A549 (cell line): Measurements from ENCODE around the gene RAD51B. TPM values are rescaled to one million over a fixed set of nuclear protein-coding genes. Genes with fewer than 3 reads are reported as not detected.

Experiments
- ATAC-seq, 2 experiments: fragments of 200-7000 bp in 1 of 2; fragments of >200 bp in 1 of 2; cut with Nextera tagmentation in 1 of 2; cut with Tn5 transposase in 1 of 2; 3 replicates each; pipeline versions ENCODE4 v1.8.0 to v1.9.1; 2018 to 2020; ENCODE audit warnings: mild to moderate bottlenecking in 1 of 2, moderate library complexity in 1 of 2
- CTCF ChIA-PET: fragments of 300-600 bp; sonication (Branson Sonifier 250); formaldehyde crosslinking; extraction: SDS; loops from one replicate; lab custom pipeline; 2021; ENCODE audit warnings: antibody characterized with exemption, inconsistent platforms; lab: Yijun Ruan, JAX
- POLR2A ChIA-PET: fragments of 350-600 bp; formaldehyde crosslinking; extraction: SDS; loops from one replicate; lab custom pipeline; 2021; ENCODE audit warnings: antibody characterized with exemption, inconsistent platforms; lab: Yijun Ruan, JAX
- DNase-seq, 2 experiments: peaks; one replicate each; pipeline versions ENCODE4 v3.0.0 to v3.0.0-alpha.2; 2011 to 2016; ENCODE audit warnings: low read depth in 1 of 2, low spot score in 1 of 2
- FAIRE-seq: peaks from 2 replicates; lab custom pipeline; 2011; peaks lifted over from hg19 to GRCh38; lab: Jason Lieb, UNC
- H3K27ac ChIP-seq, 2 experiments: fragments of >200 bp; sonication (Bioruptor Twin); formaldehyde crosslinking; 3 replicates each; pipeline ENCODE4 v1.5.1; 2016 to 2017
- H3K4me1 ChIP-seq: fragments of >200 bp; sonication (Bioruptor Twin); formaldehyde crosslinking; 3 replicates; pipeline ENCODE4 v1.6.1; 2016
- H3K4me2 ChIP-seq: fragments of >200 bp; sonication (Bioruptor Twin); formaldehyde crosslinking; 3 replicates; pipeline ENCODE4 v1.6.1; 2016
- H3K4me3 ChIP-seq: fragments of >200 bp; sonication (Bioruptor Twin); formaldehyde crosslinking; 3 replicates; pipeline ENCODE4 v1.5.1; 2016
- H3K9me3 ChIP-seq: fragments of >200 bp; sonication (Bioruptor Twin); formaldehyde crosslinking; 3 replicates; pipeline ENCODE4 v1.6.1; 2016
- ATOH8 ChIP-seq: fragments of 250-450 bp; sonication (Bioruptor Pico); IDR thresholded peaks from 2 replicates; pipeline ENCODE4 v1.5.0; 2020; ENCODE audit warnings: low read depth, mild to moderate bottlenecking, moderate library complexity
- BCL3 ChIP-seq: fragments of >200 bp; sonication (Bioruptor Twin); formaldehyde crosslinking; IDR thresholded peaks from 3 replicates; pipeline ENCODE4 v1.6.1; 2016
- BHLHE40 ChIP-seq: IDR thresholded peaks from 2 replicates; pipeline ENCODE4 v1.6.1; 2012; ENCODE audit warnings: low read depth, low read length, inconsistent platforms
- CBX8 ChIP-seq: fragments of 200-600 bp; sonication (generic); IDR thresholded peaks from 2 replicates; pipeline ENCODE4 v1.6.1; 2016
- CEBPB ChIP-seq, 2 experiments: fragments of >200 bp in 1 of 2; sonication (Bioruptor Twin) in 1 of 2; formaldehyde crosslinking in 1 of 2; IDR thresholded peaks; 2 replicates each; pipeline ENCODE4 v1.6.1; 2012 to 2016
- CHD4 ChIP-seq: fragments of 200-600 bp; sonication (generic); IDR thresholded peaks from 2 replicates; pipeline ENCODE4 v1.6.1; 2016; ENCODE audit warnings: antibody characterized with exemption, mild to moderate bottlenecking, borderline replicate concordance
- E2F6 ChIP-seq: IDR thresholded peaks from 2 replicates; pipeline ENCODE4 v1.6.1; 2012; ENCODE audit warnings: low read depth, borderline replicate concordance
- EHMT2 ChIP-seq: fragments of 200-600 bp; sonication (generic); IDR thresholded peaks from 2 replicates; pipeline ENCODE4 v1.6.1; 2016; ENCODE audit warnings: antibody characterized with exemption, low read depth, mild to moderate bottlenecking, moderate library complexity
- EP300 ChIP-seq, 2 experiments: fragments of >200 bp; sonication (Bioruptor Twin); formaldehyde crosslinking; IDR thresholded peaks; 2 replicates in 1 of 2; 3 replicates in 1 of 2; pipeline ENCODE4 v1.6.1; 2016 to 2017
- FOSB ChIP-seq: fragments of 250-450 bp; sonication (Bioruptor Pico); IDR thresholded peaks from 2 replicates; pipeline ENCODE4 v1.5.0; 2020; ENCODE audit warnings: mild to moderate bottlenecking, moderate library complexity
- HDAC2 ChIP-seq: fragments of 200-600 bp; sonication (generic); IDR thresholded peaks from 2 replicates; pipeline ENCODE4 v1.6.1; 2016
- HEYL ChIP-seq: fragments of 250-450 bp; sonication (Bioruptor Pico); IDR thresholded peaks from 2 replicates; pipeline ENCODE4 v1.8.0; 2021; ENCODE audit warnings: mild to moderate bottlenecking, moderate library complexity
- HMGXB4 ChIP-seq: fragments of 250-450 bp; sonication (Bioruptor Pico); IDR thresholded peaks from 2 replicates; pipeline ENCODE4 v1.5.0; 2021; ENCODE audit warnings: mild to moderate bottlenecking, moderate library complexity, borderline replicate concordance
- HOXA7 ChIP-seq: fragments of 250-450 bp; sonication (Bioruptor Pico); IDR thresholded peaks from 2 replicates; pipeline ENCODE4 v1.5.0; 2020; ENCODE audit warnings: mild to moderate bottlenecking, moderate library complexity
- JUN ChIP-seq, 2 experiments: fragments of >200 bp; sonication (Bioruptor Twin); formaldehyde crosslinking; IDR thresholded peaks; 2 replicates in 1 of 2; 3 replicates in 1 of 2; pipeline ENCODE4 v1.6.1; 2016 to 2017
- KDM5A ChIP-seq: fragments of 200-600 bp; sonication (generic); IDR thresholded peaks from 2 replicates; pipeline ENCODE4 v1.6.1; 2016; ENCODE audit warnings: antibody characterized with exemption, mild to moderate bottlenecking
- MAFK ChIP-seq: fragments of 450-650 bp; IDR thresholded peaks from 2 replicates; pipeline ENCODE4 v1.6.1; 2014; ENCODE audit not compliant: partially characterized antibody
- MAX ChIP-seq: IDR thresholded peaks from 2 replicates; pipeline ENCODE4 v1.6.1; 2012
- NFE2L2 ChIP-seq: fragments of 150-350 bp; conservative IDR thresholded peaks from 2 replicates; pipeline ENCODE4 v1.6.1; 2014; ENCODE audit warnings: low read length
- NR3C1 ChIP-seq: fragments of >200 bp; sonication (Bioruptor Twin); formaldehyde crosslinking; IDR thresholded peaks from 3 replicates; pipeline ENCODE4 v1.6.1; 2017
- PHF8 ChIP-seq: fragments of 200-600 bp; sonication (generic); IDR thresholded peaks from 2 replicates; pipeline ENCODE4 v1.6.1; 2016; ENCODE audit warnings: low read depth, mild to moderate bottlenecking, antibody characterized with exemption, moderate library complexity, borderline replicate concordance
- RAD21 ChIP-seq, 2 experiments: fragments of >200 bp in 1 of 2; sonication (Bioruptor Twin) in 1 of 2; formaldehyde crosslinking in 1 of 2; IDR thresholded peaks in 1 of 2; conservative IDR thresholded peaks in 1 of 2; 2 replicates in 1 of 2; 3 replicates in 1 of 2; pipeline ENCODE4 v1.6.1; 2012 to 2018; ENCODE audit warnings: inconsistent platforms in 1 of 2
- REST ChIP-seq: fragments of 200-600 bp; sonication (generic); IDR thresholded peaks from 2 replicates; pipeline ENCODE4 v1.6.1; 2016; ENCODE audit warnings: antibody characterized with exemption, mild to moderate bottlenecking, moderate library complexity
- RFX5 ChIP-seq: fragments of 450-650 bp; IDR thresholded peaks from 2 replicates; pipeline ENCODE4 v1.7.1; 2014; ENCODE audit warnings: antibody characterized with exemption, mild to moderate bottlenecking, moderate library complexity
- SREBF2 ChIP-seq: fragments of 450-650 bp; IDR thresholded peaks from 2 replicates; pipeline ENCODE4 v1.6.1; 2014; ENCODE audit warnings: mild to moderate bottlenecking, moderate library complexity
- TFCP2L1 ChIP-seq: fragments of 250-450 bp; sonication (Bioruptor Pico); IDR thresholded peaks from 2 replicates; pipeline ENCODE4 v1.5.0; 2021; ENCODE audit warnings: mild to moderate bottlenecking
- TP53 ChIP-seq: fragments of 250-450 bp; sonication (Bioruptor Pico); IDR thresholded peaks from 2 replicates; pipeline ENCODE4 v1.5.0; 2021; ENCODE audit warnings: mild to moderate bottlenecking, moderate library complexity
- ZFP36 ChIP-seq: fragments of 450-650 bp; IDR thresholded peaks from 2 replicates; pipeline ENCODE4 v1.6.1; 2014; ENCODE audit warnings: borderline replicate concordance; ENCODE audit not compliant: partially characterized antibody
- WGBS: methylation state at CpG from one replicate; pipeline ENCODE4 v1.1.6; 2017; ENCODE audit errors: missing lambda C conversion rate; 5-methylcytosine and 5-hydroxymethylcytosine counted together
- polyA plus RNA-seq, 4 experiments: library from polyadenylated mRNA; depleted of rRNA in 3 of 4; stranded (reverse); fragments of >200 nt; fragmentation: RNase III in 1 of 4; extraction: RNeasy Plus Mini Kit Qiagen cat#74134 plus additional on column Dnase treatment in 1 of 4; gene quantifications; 2 replicates in 3 of 4; 3 replicates in 1 of 4; pipeline ENCODE4 v1.2.3, GENCODE V29; 2011 to 2017

The RAD51B gene
- polyA plus RNA-seq, 2 of the 4 experiments (the other 2 are of a cell fraction) = 7.2 to 10.8 TPM

- CTCF ChIA-PET = interaction anchor here (0.6 to 3.2 kb wide), 10 partner anchors 9 to 902 kb away, joined by 3 to 24 read pairs (median 4); no protein-coding TSS in a partner anchor
- no peak for ATAC-seq
- POLR2A ChIA-PET = interaction anchor here (0.8 to 2.5 kb wide), 4 partner anchors 196 to 851 kb away, joined by 3 to 12 read pairs (median 4); partner anchors contain the start of gene ZFP36L1
- peaks cover 3% of the 10 kb centered on the region; the same call in 1 of the 3 replicates for H3K9me3 ChIP-seq
- peaks cover 51% of the 10 kb centered on the region for H3K4me1 ChIP-seq
- peak overlapping the region; percentile 86 to 89 for H3K27ac ChIP-seq
- TF ChIP-seq TFCP2L1 (CRISPR knock-in tag) (no peak), CBX8 (no peak), MAFK (peak; percentile 90), BHLHE40 (no peak), JUN (IDR thresholded peaks at IDR 0.05) (no peak), CHD4 (no peak), RFX5 (no peak), CEBPB (IDR thresholded peaks at IDR 0.05) (0 out of 4 replicates have a peak, but pooled peaks of 1 of the 2 experiments have one; percentile 22), HOXA7 (CRISPR knock-in tag) (no peak), E2F6 (no peak), HDAC2 (no peak), SREBF2 (no peak), FOSB (no peak), RAD21 (conservative IDR thresholded peaks at IDR 0.05 in 1 of 2, IDR thresholded peaks at IDR 0.05 in 1 of 2) (no peak)
- TF ChIP-seq, all 56 proteins: peak for 2
- DNase-seq = peak in 1 of 2 experiments; percentile 30
- 55% methylated on average over 4 of the region's 4 CpGs for WGBS
- FAIRE-seq = peak; percentile 68
- Histone ChIP-seq H3K4me2 (peak overlapping the region; percentile 71), H3K4me3 (no peak overlapping the region)
These were observed 122.6 kb downstream of the RAD51B start for GRCh38 chr14:67942080-67942710.

GRCh38 chr14:67943947-67944346, 124.4 kb downstream of the RAD51B start:
- Histone ChIP-seq H3K9me3 (peaks cover 3% of the 10 kb centered on the region; the same call in 1 of the 3 replicates), H3K4me3 (no peak overlapping the region), H3K4me1 (peaks cover 51% of the 10 kb centered on the region), H3K4me2 (peak overlapping the region; percentile 54), H3K27ac (peak overlapping the region; percentile 82 to 86)
- 3% methylated on average over 3 of the region's 3 CpGs for WGBS
- CTCF ChIA-PET = interaction anchor here (0.6 to 5.1 kb wide), 50 partner anchors 9 to 889 kb away, joined by 3 to 61 read pairs (median 4); no protein-coding TSS in a partner anchor
- peak; percentile 44 to 92 for DNase-seq
- peak; percentile 83 for FAIRE-seq
- POLR2A ChIA-PET = interaction anchor here (0.5 to 2.3 kb wide), 17 partner anchors 58 to 873 kb away, joined by 3 to 20 read pairs (median 4); partner anchors contain the start of gene ZFP36L1
- peak; percentile 88 to 89 for ATAC-seq
- TF ChIP-seq ATOH8 (CRISPR knock-in tag) (no peak), HMGXB4 (CRISPR knock-in tag) (no peak), PHF8 (no peak), RFX5 (no peak), TFCP2L1 (CRISPR knock-in tag) (no peak), EHMT2 (no peak), KDM5A (no peak), MAX (peak; percentile 39; the same call in 1 of the 2 replicates), NR3C1 (no peak), HEYL (no peak), REST (no peak), CBX8 (no peak), RAD21 (conservative IDR thresholded peaks at IDR 0.05 in 1 of 2, IDR thresholded peaks at IDR 0.05 in 1 of 2) (peak; percentile 96 to 98), BHLHE40 (no peak), HDAC2 (no peak), EP300 (IDR thresholded peaks at IDR 0.05) (peak in 1 of 2 experiments; percentile 18; a peak in 1 of 5 replicates), ZFP36 (no peak), TP53 (CRISPR knock-in tag) (no peak), BCL3 (no peak), NFE2L2 (no peak)
